Gastrocnemius medialis (tissue), 4 donors: ENCODE measurements around the gene CRYBG3. TPM values are rescaled to one million over a fixed set of nuclear protein-coding genes. Genes with fewer than 3 reads are reported as not detected.

ENCODE experiments used
- ATAC-seq, 2 donors: fragments of 150-250 bp; one replicate each; pipeline ENCODE4 v1.9.1; 2016
- DNase-seq, 2 donors: peaks; one replicate each; pipeline ENCODE4 v3.0.0-alpha.2; 2019
- H3K27ac ChIP-seq, 4 donors: fragments of 200-600 bp; sonication (generic); 1 replicate in 1 of 4; 2 replicates in 3 of 4; pipeline ENCODE4 v1.5.1; 2016 to 2018; ENCODE audit warnings: mild to moderate bottlenecking in 2 of 4, moderate library complexity in 1 of 4
- H3K27me3 ChIP-seq, 3 donors: fragments of 200-600 bp; sonication (generic) in 2 of 3; 1 replicate in 1 of 3; 2 replicates in 2 of 3; pipeline versions ENCODE4 v1.5.1 to v1.6.0; 2016 to 2019; ENCODE audit warnings: mild to moderate bottlenecking in 1 of 3, moderate library complexity in 1 of 3
- H3K36me3 ChIP-seq, 2 donors: fragments of 200-600 bp; sonication (generic) in 1 of 2; one replicate each; pipeline ENCODE4 v1.5.1; 2017 to 2018
- H3K4me1 ChIP-seq, 2 donors: fragments of 200-600 bp; sonication (generic) in 1 of 2; one replicate each; pipeline ENCODE4 v1.5.1; 2016 to 2017; ENCODE audit warnings: mild to moderate bottlenecking in 2 of 2
- H3K4me3 ChIP-seq, 4 donors: fragments of 200-600 bp; sonication (generic) in 3 of 4; 1 replicate in 1 of 4; 2 replicates in 3 of 4; pipeline ENCODE4 v1.5.1; 2016 to 2019; ENCODE audit warnings: mild to moderate bottlenecking in 2 of 4
- H3K9me3 ChIP-seq, 3 donors: fragments of 200-600 bp; sonication (generic) in 2 of 3; 1 replicate in 1 of 3; 2 replicates in 2 of 3; pipeline ENCODE4 v1.5.1; 2016 to 2019
- POLR2A ChIP-seq, 2 donors: fragments of 450-650 bp; IDR thresholded peaks; one replicate each; pipeline ENCODE4 v1.6.1; 2017; ENCODE audit warnings: antibody characterized with exemption in 2 of 2, mild to moderate bottlenecking in 2 of 2, moderate library complexity in 2 of 2
- in situ Hi-C, 4 donors: fragments of 200-750 bp; cut with MboI; loops; one replicate each; pipeline versions ENCODE4 v1.15.0 to v1.8.0; 2017; ENCODE audit warnings: low sequenced_read_pairs in 4 of 4
- intact Hi-C: fragments of 100-400 bp; cut with DNase I; formaldehyde crosslinking; loops from one replicate; pipeline ENCODE4 v1.15.1; 2023; ENCODE audit warnings: low total_unique reads
- total RNA-seq, 4 donors: library from RNA; depleted of rRNA; stranded (reverse); fragments of >200 nt; gene quantifications; one replicate each; pipeline versions ENCODE4 v1.1.0 to v1.2.3, GENCODE V29; 2016
- TF ChIP-seq, protein P1 (sequence below), 5 experiments: fragments of 450-650 bp in 3 of 5; fragments of 200-600 bp in 2 of 5; sonication (generic) in 2 of 5; IDR thresholded peaks in 4 of 5; conservative IDR thresholded peaks in 1 of 5; 1 replicate in 4 of 5; 2 replicates in 1 of 5; pipeline ENCODE4 v1.5.1; 2016 to 2019; ENCODE audit warnings: antibody characterized with exemption in 5 of 5, mild to moderate bottlenecking in 3 of 5, moderate library complexity in 3 of 5

The CRYBG3 gene
- total RNA-seq, 4 donors from 2014 or later = 23.0 to 47.3 (median 24.8) TPM

- TF ChIP-seq, protein P1, sequence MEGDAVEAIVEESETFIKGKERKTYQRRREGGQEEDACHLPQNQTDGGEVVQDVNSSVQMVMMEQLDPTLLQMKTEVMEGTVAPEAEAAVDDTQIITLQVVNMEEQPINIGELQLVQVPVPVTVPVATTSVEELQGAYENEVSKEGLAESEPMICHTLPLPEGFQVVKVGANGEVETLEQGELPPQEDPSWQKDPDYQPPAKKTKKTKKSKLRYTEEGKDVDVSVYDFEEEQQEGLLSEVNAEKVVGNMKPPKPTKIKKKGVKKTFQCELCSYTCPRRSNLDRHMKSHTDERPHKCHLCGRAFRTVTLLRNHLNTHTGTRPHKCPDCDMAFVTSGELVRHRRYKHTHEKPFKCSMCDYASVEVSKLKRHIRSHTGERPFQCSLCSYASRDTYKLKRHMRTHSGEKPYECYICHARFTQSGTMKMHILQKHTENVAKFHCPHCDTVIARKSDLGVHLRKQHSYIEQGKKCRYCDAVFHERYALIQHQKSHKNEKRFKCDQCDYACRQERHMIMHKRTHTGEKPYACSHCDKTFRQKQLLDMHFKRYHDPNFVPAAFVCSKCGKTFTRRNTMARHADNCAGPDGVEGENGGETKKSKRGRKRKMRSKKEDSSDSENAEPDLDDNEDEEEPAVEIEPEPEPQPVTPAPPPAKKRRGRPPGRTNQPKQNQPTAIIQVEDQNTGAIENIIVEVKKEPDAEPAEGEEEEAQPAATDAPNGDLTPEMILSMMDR (IDR thresholded peaks at IDR 0.05 in 4 of 5, conservative IDR thresholded peaks at IDR 0.05 in 1 of 5) = no peak
- no peak for TF ChIP-seq POLR2A (IDR thresholded peaks at IDR 0.05)
- H3K27ac ChIP-seq = peak overlapping the region in 3 of 4 donors; percentile 0 to 19 (median 5)
- intact Hi-C loops = no loop called here
- no peak for DNase-seq
- peaks cover 0 to 68% of the 10 kb centered on the region in 2 donors for H3K36me3 ChIP-seq
- no peak overlapping the region for H3K4me3 ChIP-seq
- H3K27me3 ChIP-seq = no peaks in the 10 kb centered on the region
- no peak for ATAC-seq
- H3K9me3 ChIP-seq = no peaks in the 10 kb centered on the region
- in situ Hi-C loops = no loop called here
- peaks cover 0 to 5% of the 10 kb centered on the region in 2 donors for H3K4me1 ChIP-seq
Observed at GRCh38 chr3:97883736-97884135, 61.9 kb downstream of the CRYBG3 start.

- DNase-seq (no peak), ATAC-seq (no peak)
- no peaks in the 10 kb centered on the region for H3K9me3 ChIP-seq
- no peaks in the 10 kb centered on the region for H3K27me3 ChIP-seq
- in situ Hi-C loops = no loop called here
- intact Hi-C loops = no loop called here
- peaks cover 0 to 75% of the 10 kb centered on the region in 2 donors for H3K36me3 ChIP-seq
- peak overlapping the region in 2 of 4 donors; percentile 31 to 46 for H3K27ac ChIP-seq
- no peak for TF ChIP-seq POLR2A (IDR thresholded peaks at IDR 0.05)
- TF ChIP-seq, protein P1 (IDR thresholded peaks at IDR 0.05 in 4 of 5, conservative IDR thresholded peaks at IDR 0.05 in 1 of 5) = no peak
- H3K4me1 ChIP-seq = peaks cover 0 to 5% of the 10 kb centered on the region in 2 donors
- H3K4me3 ChIP-seq = no peak overlapping the region
Observed at GRCh38 chr3:97884586-97885123, 62.8 kb downstream of the CRYBG3 start.

DNA sequence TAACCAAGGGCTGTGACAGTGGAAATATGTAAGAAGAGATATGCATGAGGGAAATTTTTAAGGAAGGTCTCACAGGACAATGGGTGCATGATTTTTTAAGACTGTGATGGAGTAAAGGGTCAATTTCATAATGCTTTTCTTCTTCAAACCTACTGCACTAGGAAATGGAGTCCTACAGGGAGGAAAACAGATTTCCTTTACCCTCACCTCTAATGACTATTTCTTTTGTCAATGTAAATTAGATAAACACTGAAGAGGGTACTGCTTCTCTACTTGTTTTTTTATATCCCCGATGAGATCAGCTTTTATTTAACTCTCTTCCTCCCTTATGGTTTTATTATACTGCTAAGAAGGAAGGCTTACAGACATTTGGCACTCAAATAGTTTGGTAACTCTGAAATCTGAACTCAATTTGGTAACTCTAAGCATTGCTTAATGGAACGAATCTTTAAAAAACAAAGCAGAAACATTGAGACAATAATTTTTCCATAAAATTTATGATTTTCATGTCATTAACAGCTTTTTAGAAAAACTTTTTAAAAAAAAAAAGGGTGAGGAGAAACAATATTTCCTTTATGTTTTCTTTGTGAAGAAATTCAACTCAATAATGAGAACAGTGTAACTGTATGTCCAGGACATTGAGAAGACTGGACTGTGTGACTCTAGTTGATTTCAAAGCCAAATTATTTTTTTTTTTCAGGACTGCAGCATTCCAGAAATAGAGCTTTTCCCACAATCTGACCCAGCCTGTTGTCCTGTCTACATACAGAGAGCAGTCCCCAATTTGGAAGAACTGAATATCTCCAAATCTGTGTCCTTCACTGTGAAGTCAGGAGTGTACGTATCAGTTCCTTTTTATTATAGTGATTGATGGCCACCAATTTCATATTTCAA lies 64.4 kb downstream of the CRYBG3 start:
- intact Hi-C loops = no loop called here
- ATAC-seq = no peak
- TF ChIP-seq, protein P1 (IDR thresholded peaks at IDR 0.05 in 4 of 5, conservative IDR thresholded peaks at IDR 0.05 in 1 of 5) = no peak
- no peak for TF ChIP-seq POLR2A (IDR thresholded peaks at IDR 0.05)
- Histone ChIP-seq H3K9me3 (no peaks in the 10 kb centered on the region), H3K27me3 (no peaks in the 10 kb centered on the region), H3K36me3 (peaks cover 0 to 66% of the 10 kb centered on the region in 2 donors), H3K4me3 (no peak overlapping the region), H3K4me1 (peaks cover 0 to 5% of the 10 kb centered on the region in 2 donors), H3K27ac (peak overlapping the region; percentile 4 to 46 (median 20))
- in situ Hi-C loops = no loop called here
- DNase-seq = no peak

- DNase-seq (no peak), ATAC-seq (no peak)
- H3K9me3 ChIP-seq = no peaks in the 10 kb centered on the region
- H3K4me1 ChIP-seq = peaks cover 0 to 3% of the 10 kb centered on the region in 2 donors
- peaks cover 0 to 51% of the 10 kb centered on the region in 2 donors for H3K36me3 ChIP-seq
- no peak overlapping the region for H3K4me3 ChIP-seq
- intact Hi-C loops = no loop called here
- in situ Hi-C loops = no loop called here
- no peaks in the 10 kb centered on the region for H3K27me3 ChIP-seq
- no peak overlapping the region for H3K27ac ChIP-seq
- TF ChIP-seq, protein P1 (IDR thresholded peaks at IDR 0.05 in 4 of 5, conservative IDR thresholded peaks at IDR 0.05 in 1 of 5) = no peak
Observed at GRCh38 chr3:97889814-97890213, 68.0 kb downstream of the CRYBG3 start.
